MCF 10A (cell line): ENCODE data around the gene PRPF39. TPM values are rescaled to one million over a fixed set of nuclear protein-coding genes. Genes with fewer than 3 reads are reported as not detected.
A peak's percentile ranks its signal among the peaks of the same experiment; 100 is the strongest.

Experiments
- BruUV-seq: library from RNA; stranded (reverse); fragments of 400-500 nt; replicated peaks from 2 replicates; lab custom pipeline; 2021; lab: Mats Ljungman, UMichigan
- CTCF ChIA-PET: fragments of 300-600 bp; sonication (Branson Sonifier 250); formaldehyde crosslinking; extraction: SDS; loops from one replicate; lab custom pipeline; 2021; ENCODE audit warnings: antibody characterized with exemption, inconsistent platforms; lab: Yijun Ruan, JAX
- POLR2A ChIA-PET: fragments of 300-600, 350-650 bp; sonication (Branson Sonifier 250); formaldehyde crosslinking; extraction: SDS; loops from one replicate; lab custom pipeline; 2020; ENCODE audit warnings: antibody characterized with exemption, inconsistent platforms; lab: Yijun Ruan, JAX
- DNase-seq: peaks from one replicate; pipeline ENCODE4 v3.0.0-alpha.2; 2018; ENCODE audit not compliant: unreplicated experiment
- H3K27ac Mint-ChIP-seq: one replicate; pipeline ENCODE4 v1.8.0; 2022; ENCODE audit warnings: mild to moderate bottlenecking, low read depth, mixed read lengths; ENCODE audit not compliant: unreplicated experiment
- H3K27me3 Mint-ChIP-seq: one replicate; pipeline ENCODE4 v1.8.0; 2022; ENCODE audit warnings: mixed read lengths; ENCODE audit not compliant: insufficient read depth, unreplicated experiment
- H3K36me3 Mint-ChIP-seq: one replicate; pipeline ENCODE4 v1.8.0; 2022; ENCODE audit warnings: mild to moderate bottlenecking, moderate library complexity, mixed read lengths; ENCODE audit not compliant: insufficient read depth, unreplicated experiment
- H3K4me1 Mint-ChIP-seq: one replicate; pipeline ENCODE4 v1.8.0; 2022; ENCODE audit warnings: mixed read lengths; ENCODE audit not compliant: insufficient read depth, unreplicated experiment
- H3K4me3 Mint-ChIP-seq: one replicate; pipeline ENCODE4 v1.8.0; 2022; ENCODE audit warnings: mild to moderate bottlenecking, moderate library complexity, mixed read lengths; ENCODE audit not compliant: unreplicated experiment
- H3K9me3 Mint-ChIP-seq: one replicate; pipeline ENCODE4 v1.8.0; 2022; ENCODE audit warnings: mixed read lengths; ENCODE audit not compliant: unreplicated experiment
- CTCF ChIP-seq: fragments of 200-600 bp; IDR thresholded peaks from one replicate; pipeline ENCODE4 v1.8.0; 2022; ENCODE audit warnings: antibody characterized with exemption, mild to moderate bottlenecking; ENCODE audit not compliant: unreplicated experiment
- intact Hi-C: fragments of 100-400 bp; cut with micrococcal nuclease; formaldehyde crosslinking; loops from 2 replicates; pipeline ENCODE4 v1.14.1; 2022
- total RNA-seq: library from RNA; stranded (reverse); gene quantifications from 2 replicates; pipeline ENCODE4 v1.2.3, GENCODE V29; 2022

PRPF39 gene
- total RNA-seq, 1 experiment from 2014 or later, result 41.4 TPM

GRCh38 chr14:45083617-45083975 is 320 bp upstream of the PRPF39 start:
- DNase-seq, result no peak
- Mint-ChIP-seq H3K4me1 (peaks cover 35% of the 10 kb centered on the region), H3K27me3 (no peaks in the 10 kb centered on the region), H3K27ac (peak overlapping the region; percentile 94), H3K4me3 (peak overlapping the region; percentile 97), H3K36me3 (peaks cover 9% of the 10 kb centered on the region), H3K9me3 (no peaks in the 10 kb centered on the region)
- no TSS peak for BruUV-seq
- intact Hi-C loops, result no loop called here
- no peak for TF ChIP-seq CTCF
- CTCF ChIA-PET, result interaction anchor here (0.6 kb wide), 1 partner anchor 35 kb away, joined by 3 read pairs; no protein-coding TSS in a partner anchor
- POLR2A ChIA-PET, result interaction anchor here (1.2 to 5.9 kb wide), 8 partner anchors 8 to 170 kb away, joined by 3 to 116 read pairs (median 4); partner anchors contain the start of genes FANCM, FKBP3, KLHL28 and MIS18BP1

- Mint-ChIP-seq H3K36me3 (peaks cover 9% of the 10 kb centered on the region), H3K27me3 (no peaks in the 10 kb centered on the region), H3K4me3 (peak overlapping the region; percentile 97), H3K4me1 (peaks cover 36% of the 10 kb centered on the region), H3K9me3 (no peaks in the 10 kb centered on the region), H3K27ac (peak overlapping the region; percentile 94)
- intact Hi-C loops, result loop anchor here (2.0 kb wide), 3 partner anchors 50 to 168 kb away; partner anchors contain the start of genes FANCM, FKBP3, MIS18BP1 and TOGARAM1
- peak; percentile 33 for DNase-seq
- ChIA-PET CTCF (interaction anchor here (0.5 to 0.7 kb wide), 4 partner anchors 48 to 157 kb away, joined by 3 to 4 read pairs (median 3); no protein-coding TSS in a partner anchor), POLR2A (interaction anchor here (0.6 to 5.9 kb wide), 21 partner anchors 10 to 187 kb away, joined by 3 to 116 read pairs (median 4); partner anchors contain the start of genes FANCM, FKBP3, KLHL28 and MIS18BP1)
- no TSS peak for BruUV-seq
- TF ChIP-seq CTCF, result no peak
Observed at GRCh38 chr14:45084946-45085346, 1.0 kb downstream of the PRPF39 start.

- no peaks in the 10 kb centered on the region for H3K27me3 Mint-ChIP-seq
- peak overlapping the region; percentile 28 for H3K27ac Mint-ChIP-seq
- DNase-seq, result peak; percentile 64
- POLR2A ChIA-PET, result interaction anchor here (1.2 to 4.9 kb wide), 10 partner anchors 8 to 176 kb away, joined by 3 to 69 read pairs (median 4); partner anchors contain the start of genes FANCM, FKBP3, KLHL28 and MIS18BP1
- CTCF ChIA-PET, result interaction anchor here (1.1 kb wide), 1 partner anchor 159 kb away, joined by 3 read pairs; no protein-coding TSS in a partner anchor
- no peak for TF ChIP-seq CTCF
- no peaks in the 10 kb centered on the region for H3K9me3 Mint-ChIP-seq
- intact Hi-C loops, result no loop called here
- peak overlapping the region; percentile 7 for H3K4me3 Mint-ChIP-seq
- BruUV-seq, result no TSS peak
- peaks cover 51% of the 10 kb centered on the region for H3K4me1 Mint-ChIP-seq
- H3K36me3 Mint-ChIP-seq, result peaks cover 35% of the 10 kb centered on the region
Observed at GRCh38 chr14:45089813-45090212, 5.9 kb downstream of the PRPF39 start.

GRCh38 chr14:45091710-45092109 is 7.8 kb downstream of the PRPF39 start:
- no peak overlapping the region for H3K4me3 Mint-ChIP-seq
- no peaks in the 10 kb centered on the region for H3K9me3 Mint-ChIP-seq
- TF ChIP-seq CTCF, result no peak
- BruUV-seq, result no TSS peak
- peaks cover 52% of the 10 kb centered on the region for H3K36me3 Mint-ChIP-seq
- H3K27ac Mint-ChIP-seq, result peak overlapping the region; percentile 31
- H3K27me3 Mint-ChIP-seq, result no peaks in the 10 kb centered on the region
- intact Hi-C loops, result no loop called here
- POLR2A ChIA-PET, result interaction anchor here (0.6 to 4.9 kb wide), 9 partner anchors 9 to 130 kb away, joined by 3 to 69 read pairs (median 3); partner anchors contain the start of genes FANCM, FKBP3, KLHL28 and TOGARAM1
- CTCF ChIA-PET, result interaction anchor here (0.6 kb wide), 1 partner anchor 8 kb away, joined by 3 read pairs; no protein-coding TSS in a partner anchor
- peak; percentile 26 for DNase-seq
- peaks cover 35% of the 10 kb centered on the region for H3K4me1 Mint-ChIP-seq
